SK-N-SH (cell line): ENCODE results near the gene DGCR8. TPM values are rescaled to one million over a fixed set of nuclear protein-coding genes. Genes with fewer than 3 reads are reported as not detected.

Experiments
- CTCF ChIA-PET: fragments of 300-600, 350-600 bp; formaldehyde crosslinking; extraction: SDS; loops from one replicate; lab custom pipeline; 2021; lab: Yijun Ruan, JAX
- POLR2A ChIA-PET: fragments of 350-600 bp; sonication (Branson Sonifier 250); formaldehyde crosslinking; extraction: SDS; loops from one replicate; lab custom pipeline; 2020; ENCODE audit warnings: antibody characterized with exemption, inconsistent platforms; lab: Yijun Ruan, JAX
- DNase-seq: peaks from one replicate; pipeline ENCODE4 v3.0.0; 2012
- H2AFZ ChIP-seq: fragments of 200-600 bp; sonication (generic); 2 replicates; pipeline ENCODE4 v1.8.1; 2016; ENCODE audit warnings: antibody characterized with exemption, mild to moderate bottlenecking, low read depth
- H3F3A ChIP-seq: fragments of 200-600 bp; sonication (generic); replicated peaks from 2 replicates; pipeline ENCODE3; 2016; ENCODE audit warnings: antibody characterized with exemption, mild to moderate bottlenecking; ENCODE audit not compliant: insufficient read depth
- H3K27ac ChIP-seq, 2 experiments: fragments of 200-500 bp in 1 of 2; fragments of 200-600 bp in 1 of 2; sonication (Bioruptor generic) in 1 of 2; sonication (generic), shearing (Covaris generic) in 1 of 2; 2 replicates each; pipeline versions ENCODE4 v1.5.1 to v1.6.1; 2014 to 2016; ENCODE audit warnings: low read depth in 2 of 2, inconsistent platforms in 1 of 2, low read length in 1 of 2, mild to moderate bottlenecking in 1 of 2, mixed read lengths in 1 of 2
- H3K27me3 ChIP-seq: fragments of 200-600 bp; sonication (generic), shearing (Covaris generic); 2 replicates; pipeline ENCODE4 v1.6.1; 2016; ENCODE audit warnings: mixed run types; ENCODE audit not compliant: insufficient read depth
- H3K36me3 ChIP-seq, 2 experiments: fragments of 200-500 bp in 1 of 2; fragments of 200-600 bp in 1 of 2; sonication (Bioruptor generic) in 1 of 2; sonication (generic) in 1 of 2; replicated peaks in 1 of 2; 2 replicates each; pipeline versions ENCODE3 to v1.5.1; 2014 to 2016; ENCODE audit warnings: low read length in 1 of 2, mild to moderate bottlenecking in 1 of 2; ENCODE audit not compliant: insufficient read depth in 2 of 2, control insufficient read depth in 1 of 2
- H3K4me1 ChIP-seq, 2 experiments: fragments of 200-500 bp in 1 of 2; fragments of 200-600 bp in 1 of 2; sonication (Bioruptor generic) in 1 of 2; sonication (generic), shearing (Covaris generic) in 1 of 2; 2 replicates each; pipeline versions ENCODE4 v1.5.1 to v1.6.1; 2014 to 2016; ENCODE audit warnings: low read depth in 1 of 2, low read length in 1 of 2, mixed run types in 1 of 2; ENCODE audit not compliant: insufficient read depth in 2 of 2, control insufficient read depth in 1 of 2
- H3K4me2 ChIP-seq: fragments of 200-600 bp; sonication (generic), shearing (Covaris generic); 2 replicates; pipeline ENCODE4 v1.6.1; 2017; ENCODE audit warnings: mixed run types
- H3K4me3 ChIP-seq, 2 experiments: fragments of 200-500 bp in 1 of 2; fragments of 200-600 bp in 1 of 2; sonication (Bioruptor generic) in 1 of 2; sonication (generic), shearing (Covaris generic) in 1 of 2; 2 replicates each; pipeline versions ENCODE4 v1.5.1 to v1.8.1; 2014 to 2016; ENCODE audit warnings: low read depth in 2 of 2, inconsistent platforms in 1 of 2, low read length in 1 of 2, mild to moderate bottlenecking in 1 of 2, mixed read lengths in 1 of 2, moderate library complexity in 1 of 2
- H3K79me2 ChIP-seq: fragments of 200-600 bp; sonication (generic); 2 replicates; pipeline ENCODE4 v1.8.1; 2017; ENCODE audit warnings: mild to moderate bottlenecking; ENCODE audit not compliant: insufficient read depth
- H3K9ac ChIP-seq: fragments of 200-600 bp; sonication (generic); 2 replicates; pipeline ENCODE4 v1.6.1; 2017; ENCODE audit warnings: mixed run types
- H3K9me2 ChIP-seq: fragments of 200-600 bp; sonication (generic); 2 replicates; pipeline ENCODE4 v1.6.1; 2017; ENCODE audit warnings: mixed run types
- H3K9me3 ChIP-seq: fragments of 200-600 bp; sonication (generic); 2 replicates; pipeline ENCODE4 v1.6.1; 2017; ENCODE audit warnings: mixed run types, mild to moderate bottlenecking, moderate library complexity
- H4K20me1 ChIP-seq: fragments of 200-600 bp; sonication (generic); 2 replicates; pipeline ENCODE4 v1.6.1; 2017; ENCODE audit warnings: mild to moderate bottlenecking, mixed run types; ENCODE audit not compliant: insufficient read depth
- CHD2 ChIP-seq: fragments of 150-350 bp; IDR thresholded peaks from 2 replicates; pipeline ENCODE4 v1.6.1; 2018; ENCODE audit warnings: low read length; ENCODE audit not compliant: partially characterized antibody
- EZH2phosphoT487 ChIP-seq: fragments of 200-600 bp; sonication (generic); IDR thresholded peaks from 2 replicates; pipeline ENCODE4 v1.6.1; 2017; ENCODE audit warnings: low read depth, mixed run types, mild to moderate bottlenecking, antibody characterized with exemption, moderate library complexity, borderline replicate concordance
- FOSL2 ChIP-seq: IDR thresholded peaks from 2 replicates; pipeline ENCODE4 v1.4.0; 2012; ENCODE audit warnings: low read depth, mild to moderate bottlenecking, moderate library complexity, borderline replicate concordance
- NRF1 ChIP-seq: IDR thresholded peaks from 2 replicates; pipeline ENCODE4 v1.6.1; 2012; ENCODE audit warnings: low read depth, mild to moderate bottlenecking, low read length
- RAD21 ChIP-seq: IDR thresholded peaks from 2 replicates; pipeline ENCODE4 v1.6.1; 2012; ENCODE audit warnings: mild to moderate bottlenecking, low read length
- RFX5 ChIP-seq: IDR thresholded peaks from 2 replicates; pipeline ENCODE4 v1.6.1; 2012; ENCODE audit warnings: mild to moderate bottlenecking, improper control_type of control experiment, low read length
- TCF12 ChIP-seq: IDR thresholded peaks from 2 replicates; pipeline ENCODE4 v1.4.0; 2012
- YY1 ChIP-seq: IDR thresholded peaks from 2 replicates; pipeline ENCODE4 v1.4.0; 2012; ENCODE audit warnings: low read depth, mild to moderate bottlenecking
- WGBS: methylation state at CpG from one replicate; pipeline ENCODE4 v1.1.6; 2017; ENCODE audit warnings: low lambda C conversion rate; 5-methylcytosine and 5-hydroxymethylcytosine counted together
- polyA plus RNA-seq, 3 experiments: library from polyadenylated mRNA; depleted of rRNA; stranded (reverse); fragments of >200 nt; gene quantifications; 2 replicates each; pipeline ENCODE4 v1.2.3, GENCODE V29; 2012
- TF ChIP-seq, protein P1 (sequence below): IDR thresholded peaks from 2 replicates; pipeline ENCODE4 v1.4.0; 2012; ENCODE audit warnings: low read depth, borderline replicate concordance
- TF ChIP-seq, protein P2 (sequence below): IDR thresholded peaks from 2 replicates; pipeline ENCODE4 v1.4.0; 2012; ENCODE audit warnings: low read depth, borderline replicate concordance
- TF ChIP-seq, protein P3 (sequence below): IDR thresholded peaks from 2 replicates; pipeline ENCODE4; 2012

The DGCR8 gene
- polyA plus RNA-seq, 1 of the 3 experiments (the other 2 are of a cell fraction) = 26.5 TPM

DNA sequence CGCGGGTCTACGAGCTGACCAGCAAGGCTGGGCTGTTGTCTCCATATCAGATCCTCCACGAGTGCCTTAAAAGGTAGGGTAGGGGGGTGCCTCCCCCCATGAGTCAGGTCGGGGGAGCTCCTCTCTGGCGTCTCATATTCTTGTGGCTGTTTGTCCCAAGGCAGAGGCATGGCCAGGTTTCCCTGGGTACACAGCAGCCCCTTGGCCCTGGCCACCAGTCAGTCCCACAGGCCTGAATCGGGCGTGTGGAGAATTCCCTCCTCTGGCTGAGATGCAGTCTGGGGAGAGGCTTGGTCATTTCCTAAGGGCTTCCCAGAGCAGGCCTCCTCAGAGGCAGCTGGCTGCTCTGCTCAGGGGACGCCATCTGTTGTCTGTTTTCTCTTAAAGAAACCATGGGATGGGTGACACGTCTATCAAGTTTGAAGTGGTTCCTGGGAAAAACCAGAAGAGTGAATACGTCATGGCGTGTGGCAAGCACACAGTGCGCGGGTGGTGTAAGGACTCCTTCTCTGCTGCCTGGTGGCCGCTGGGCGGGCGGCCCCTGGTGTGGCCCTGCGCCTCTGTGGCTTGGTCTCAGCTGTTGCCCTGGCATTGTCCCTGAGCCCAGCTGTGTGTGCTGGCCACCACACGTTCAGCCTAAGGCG is 26.3 kb downstream of the DGCR8 start:
- H4K20me1 ChIP-seq = peaks cover 26% of the 10 kb centered on the region; the same call in 1 of the 2 replicates
- peaks cover 33 to 91% of the 10 kb centered on the region in 2 experiments for H3K36me3 ChIP-seq
- no peak overlapping the region for H3K4me3 ChIP-seq
- H3F3A ChIP-seq = peaks cover 17% of the 10 kb centered on the region
- no peak overlapping the region; a peak in 1 of 4 replicates for H3K27ac ChIP-seq
- no peaks in the 10 kb centered on the region; a peak in 1 of 4 replicates for H3K4me1 ChIP-seq
- no peaks in the 10 kb centered on the region for H3K27me3 ChIP-seq
- H3K9ac ChIP-seq = no peak overlapping the region
- 88% methylated on average over 12 of the region's 20 CpGs for WGBS
- peaks cover 39% of the 10 kb centered on the region for H3K79me2 ChIP-seq
- no peak overlapping the region for H3K4me2 ChIP-seq
- ChIA-PET CTCF (interaction anchor here (0.6 to 1.3 kb wide), 2 partner anchors 12 to 23 kb away, joined by 3 to 7 read pairs; no protein-coding TSS in a partner anchor), POLR2A (no interaction called here)
- H2AFZ ChIP-seq = no peak overlapping the region
- no peak for DNase-seq
- no peaks in the 10 kb centered on the region for H3K9me3 ChIP-seq
- TF ChIP-seq, protein P1, sequence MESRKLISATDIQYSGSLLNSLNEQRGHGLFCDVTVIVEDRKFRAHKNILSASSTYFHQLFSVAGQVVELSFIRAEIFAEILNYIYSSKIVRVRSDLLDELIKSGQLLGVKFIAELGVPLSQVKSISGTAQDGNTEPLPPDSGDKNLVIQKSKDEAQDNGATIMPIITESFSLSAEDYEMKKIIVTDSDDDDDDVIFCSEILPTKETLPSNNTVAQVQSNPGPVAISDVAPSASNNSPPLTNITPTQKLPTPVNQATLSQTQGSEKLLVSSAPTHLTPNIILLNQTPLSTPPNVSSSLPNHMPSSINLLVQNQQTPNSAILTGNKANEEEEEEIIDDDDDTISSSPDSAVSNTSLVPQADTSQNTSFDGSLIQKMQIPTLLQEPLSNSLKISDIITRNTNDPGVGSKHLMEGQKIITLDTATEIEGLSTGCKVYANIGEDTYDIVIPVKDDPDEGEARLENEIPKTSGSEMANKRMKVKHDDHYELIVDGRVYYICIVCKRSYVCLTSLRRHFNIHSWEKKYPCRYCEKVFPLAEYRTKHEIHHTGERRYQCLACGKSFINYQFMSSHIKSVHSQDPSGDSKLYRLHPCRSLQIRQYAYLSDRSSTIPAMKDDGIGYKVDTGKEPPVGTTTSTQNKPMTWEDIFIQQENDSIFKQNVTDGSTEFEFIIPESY = no peak
- TF ChIP-seq TCF12 = no peak
- no peak for TF ChIP-seq CHD2
- TF ChIP-seq, protein P2, sequence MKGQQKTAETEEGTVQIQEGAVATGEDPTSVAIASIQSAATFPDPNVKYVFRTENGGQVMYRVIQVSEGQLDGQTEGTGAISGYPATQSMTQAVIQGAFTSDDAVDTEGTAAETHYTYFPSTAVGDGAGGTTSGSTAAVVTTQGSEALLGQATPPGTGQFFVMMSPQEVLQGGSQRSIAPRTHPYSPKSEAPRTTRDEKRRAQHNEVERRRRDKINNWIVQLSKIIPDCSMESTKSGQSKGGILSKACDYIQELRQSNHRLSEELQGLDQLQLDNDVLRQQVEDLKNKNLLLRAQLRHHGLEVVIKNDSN = no peak
- no peak for TF ChIP-seq RAD21
- TF ChIP-seq RFX5 = no peak
- TF ChIP-seq FOSL2 = no peak
- TF ChIP-seq NRF1 = no peak
- no peak for TF ChIP-seq YY1
- TF ChIP-seq, protein P3, sequence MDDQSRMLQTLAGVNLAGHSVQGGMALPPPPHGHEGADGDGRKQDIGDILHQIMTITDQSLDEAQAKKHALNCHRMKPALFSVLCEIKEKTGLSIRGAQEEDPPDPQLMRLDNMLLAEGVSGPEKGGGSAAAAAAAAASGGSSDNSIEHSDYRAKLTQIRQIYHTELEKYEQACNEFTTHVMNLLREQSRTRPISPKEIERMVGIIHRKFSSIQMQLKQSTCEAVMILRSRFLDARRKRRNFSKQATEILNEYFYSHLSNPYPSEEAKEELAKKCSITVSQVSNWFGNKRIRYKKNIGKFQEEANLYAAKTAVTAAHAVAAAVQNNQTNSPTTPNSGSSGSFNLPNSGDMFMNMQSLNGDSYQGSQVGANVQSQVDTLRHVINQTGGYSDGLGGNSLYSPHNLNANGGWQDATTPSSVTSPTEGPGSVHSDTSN = no peak
- H3K9me2 ChIP-seq = no peaks in the 10 kb centered on the region

DNA sequence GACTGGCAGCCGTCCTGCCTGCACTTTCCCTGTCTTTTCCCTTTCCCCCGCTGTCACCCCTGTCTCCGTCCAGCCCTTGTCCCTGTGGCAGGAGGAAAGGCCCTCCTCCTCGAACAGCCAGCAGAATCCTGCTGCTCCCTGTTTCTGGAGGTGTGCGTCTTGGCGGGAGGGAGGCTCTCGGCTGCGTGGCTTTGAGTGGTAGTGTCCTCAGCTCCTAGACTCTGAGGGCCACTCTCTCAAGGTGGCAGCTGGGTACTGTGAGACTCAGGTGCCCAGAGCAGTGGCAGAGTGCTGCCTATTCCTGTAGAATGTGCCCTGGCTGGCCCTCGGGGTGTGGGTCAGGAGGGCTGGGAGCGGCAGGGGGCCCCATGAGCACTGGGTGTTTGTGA is 26.8 kb downstream of the DGCR8 start:
- no peak overlapping the region for H2AFZ ChIP-seq
- ChIA-PET CTCF (no interaction called here), POLR2A (no interaction called here)
- H3K4me2 ChIP-seq = no peak overlapping the region
- H3K4me3 ChIP-seq = no peak overlapping the region
- H3K9me3 ChIP-seq = no peaks in the 10 kb centered on the region
- H3K27me3 ChIP-seq = no peaks in the 10 kb centered on the region
- H4K20me1 ChIP-seq = peaks cover 22% of the 10 kb centered on the region; the same call in 1 of the 2 replicates
- H3K36me3 ChIP-seq = peaks cover 30 to 91% of the 10 kb centered on the region in 2 experiments
- no peak overlapping the region for H3K27ac ChIP-seq
- no peaks in the 10 kb centered on the region; a peak in 1 of 4 replicates for H3K4me1 ChIP-seq
- TF ChIP-seq EZH2phosphoT487 = no peak
- peaks cover 34% of the 10 kb centered on the region for H3K79me2 ChIP-seq
- no peak for DNase-seq
- WGBS = 89% methylated on average over 10 of the region's 10 CpGs
- no peak overlapping the region for H3K9ac ChIP-seq
- peaks cover 17% of the 10 kb centered on the region for H3F3A ChIP-seq
- no peaks in the 10 kb centered on the region for H3K9me2 ChIP-seq
